HepG2 (cell line): ENCODE measurements around the gene SP140L. TPM values are rescaled to one million over a fixed set of nuclear protein-coding genes. Genes with fewer than 3 reads are reported as not detected.

ENCODE experiments used
- CCAR2 ChIP-seq: fragments of 200-400 bp; formaldehyde crosslinking; optimal IDR thresholded peaks from 2 replicates; pipeline ENCODE3; 2018; ENCODE audit warnings: low read depth, mild to moderate bottlenecking, low read length, moderate library complexity
- CREM ChIP-seq, 2 experiments: sonication (generic) in 1 of 2; formaldehyde crosslinking in 1 of 2; IDR thresholded peaks; 2 replicates each; pipeline versions ENCODE4 v1.4.0 to v1.6.1; 2016 to 2020; ENCODE audit warnings: antibody characterized with exemption in 1 of 2, mild to moderate bottlenecking in 1 of 2, missing genetic modification reagents in 1 of 2
- E2F2 ChIP-seq: sonication (generic); formaldehyde crosslinking; IDR thresholded peaks from 2 replicates; pipeline ENCODE4 v1.4.0; 2020; ENCODE audit warnings: missing genetic modification reagents, borderline replicate concordance
- KDM6A ChIP-seq: IDR thresholded peaks from 2 replicates; pipeline ENCODE4 v1.6.1; 2016; ENCODE audit warnings: low read depth
- MAZ ChIP-seq, 2 experiments: sonication (generic) in 1 of 2; formaldehyde crosslinking in 1 of 2; IDR thresholded peaks; 2 replicates each; pipeline versions ENCODE4 v1.5.0 to v1.6.1; 2012 to 2020; ENCODE audit warnings: low read depth in 2 of 2, mild to moderate bottlenecking in 2 of 2, borderline replicate concordance in 1 of 2, improper control_type of control experiment in 1 of 2, low read length in 1 of 2, missing genetic modification reagents in 1 of 2, moderate library complexity in 1 of 2
- MTERF4 ChIP-seq: sonication (generic); formaldehyde crosslinking; IDR thresholded peaks from 2 replicates; pipeline ENCODE4 v1.8.0; 2023; ENCODE audit warnings: mild to moderate bottlenecking, missing genetic modification reagents
- NFRKB ChIP-seq: fragments of 450-650 bp; IDR thresholded peaks from 2 replicates; pipeline ENCODE4 v1.6.1; 2017
- RFX5 ChIP-seq: IDR thresholded peaks from 2 replicates; pipeline ENCODE4 v1.6.1; 2011; ENCODE audit warnings: low read depth, low read length, improper control_type of control experiment
- ZBTB38 ChIP-seq: sonication (generic); formaldehyde crosslinking; IDR thresholded peaks from 2 replicates; pipeline ENCODE4 v1.5.1; 2020; ENCODE audit warnings: mild to moderate bottlenecking, missing genetic modification reagents
- ZC3H13 ChIP-seq: sonication (generic); formaldehyde crosslinking; IDR thresholded peaks from 2 replicates; pipeline ENCODE4 v1.8.1; 2023; ENCODE audit warnings: mild to moderate bottlenecking, missing genetic modification reagents, moderate library complexity
- ZGPAT ChIP-seq: IDR thresholded peaks from 2 replicates; pipeline ENCODE4 v1.6.1; 2016; ENCODE audit warnings: mild to moderate bottlenecking
- ZNF138 ChIP-seq: sonication (generic); formaldehyde crosslinking; IDR thresholded peaks from 2 replicates; pipeline ENCODE4 v1.5.0; 2020; ENCODE audit warnings: mild to moderate bottlenecking, low read depth, missing genetic modification reagents
- ZNF281 ChIP-seq: sonication (generic); formaldehyde crosslinking; IDR thresholded peaks from 2 replicates; pipeline ENCODE4 v1.4.0; 2020; ENCODE audit warnings: missing genetic modification reagents, borderline replicate concordance
- ZNF468 ChIP-seq: sonication (generic); formaldehyde crosslinking; IDR thresholded peaks from 2 replicates; pipeline ENCODE4 v1.8.0; 2022; ENCODE audit warnings: mild to moderate bottlenecking, moderate library complexity, missing genetic modification reagents
- ZNF609 ChIP-seq: sonication (generic); formaldehyde crosslinking; IDR thresholded peaks from 2 replicates; pipeline ENCODE4 v1.4.0; 2020; ENCODE audit warnings: mild to moderate bottlenecking, missing genetic modification reagents, borderline replicate concordance
- ZSCAN20 ChIP-seq: sonication (generic); formaldehyde crosslinking; IDR thresholded peaks from 2 replicates; pipeline ENCODE4 v1.4.0; 2020; ENCODE audit warnings: missing genetic modification reagents, mild to moderate bottlenecking, borderline replicate concordance
- polyA plus RNA-seq, 8 experiments: library from polyadenylated mRNA; depleted of rRNA in 3 of 8; stranded (reverse) in 7 of 8; unstranded in 1 of 8; fragments of >200 nt; fragmentation: Illumina TruSeq in 4 of 8; extraction: Trizol in 4 of 8; gene quantifications; 2 replicates each; pipeline versions ENCODE4 v1.2.1 to v1.2.3, GENCODE V29; 2011 to 2016; ENCODE audit warnings: low read depth in 4 of 8, missing spikeins in 1 of 8, mixed read lengths in 1 of 8; ENCODE audit not compliant: insufficient read depth in 1 of 8
- total RNA-seq, 5 experiments: library from RNA; depleted of rRNA; stranded (reverse); fragments of >200 nt; fragmentation: Illumina TruSeq; extraction: Trizol; gene quantifications; 2 replicates each; pipeline ENCODE4 v1.2.3, GENCODE V29; 2016; ENCODE audit warnings: low read depth in 1 of 5

SP140L gene
- total and polyA plus RNA-seq, 2 of the 13 experiments (the other 11 are each of a cell fraction or from before 2014, with no cell fraction given), result 10.9 to 17.5 TPM

GRCh38 chr2:230323385-230324106, 3.4 kb upstream of the SP140L start (continued):
- TF ChIP-seq MTERF4 (CRISPR knock-in tag), result peak; percentile 82; the same call in 1 of the 2 replicates
- TF ChIP-seq ZNF609, result no peak
- TF ChIP-seq MAZ (IDR thresholded peaks at IDR 0.05; ENCODE audit: borderline replicate concordance, low read depth, low read length), result peak; percentile 65; the same call in 1 of the 2 replicates
- TF ChIP-seq MAZ (CRISPR knock-in tag; IDR thresholded peaks at IDR 0.05; ENCODE audit: low read depth), result peak; percentile 50; the same call in 1 of the 2 replicates
- no peak for TF ChIP-seq NFRKB
- no peak for TF ChIP-seq RFX5
- TF ChIP-seq ZNF138 (CRISPR knock-in tag), result no peak
- TF ChIP-seq ZSCAN20 (CRISPR knock-in tag), result no peak
- no peak for TF ChIP-seq KDM6A (CRISPR knock-in tag)
- TF ChIP-seq ZC3H13 (CRISPR knock-in tag), result no peak
- no peak for TF ChIP-seq CREM (IDR thresholded peaks at IDR 0.05)
- TF ChIP-seq CREM (CRISPR knock-in tag; IDR thresholded peaks at IDR 0.05), result no peak
- TF ChIP-seq ZBTB38, result 0 out of 2 replicates have a peak, but pooled peaks have one; percentile 57
- peak; percentile 68; the same call in 1 of the 2 replicates for TF ChIP-seq ZGPAT (CRISPR knock-in tag)
- TF ChIP-seq ZNF281, result peak; percentile 11; the same call in 1 of the 2 replicates
- TF ChIP-seq ZNF468 (CRISPR knock-in tag), result 0 out of 2 replicates have a peak, but pooled peaks have one; percentile 43
- TF ChIP-seq E2F2, result no peak
- TF ChIP-seq CCAR2, result no peak
